Testis (tissue), 3 donors: ENCODE results near the gene TACR1. TPM values are rescaled to one million over a fixed set of nuclear protein-coding genes. Genes with fewer than 3 reads are reported as not detected.

ENCODE experiments used
- DNase-seq: peaks from one replicate; pipeline ENCODE4 v3.0.0-alpha.2; 2019
- H3K27ac ChIP-seq, 2 donors: fragments of 200-600 bp; sonication (generic); one replicate each; pipeline ENCODE4 v1.5.1; 2019
- H3K27me3 ChIP-seq: fragments of 200-600 bp; sonication (generic); one replicate; pipeline ENCODE4 v1.5.1; 2019
- H3K36me3 ChIP-seq: fragments of 200-600 bp; sonication (generic); one replicate; pipeline ENCODE4 v1.5.1; 2017; ENCODE audit warnings: low read depth; ENCODE audit errors: missing control alignments
- H3K4me1 ChIP-seq: fragments of 200-600 bp; sonication (generic); one replicate; pipeline ENCODE4 v1.5.1; 2019
- H3K4me3 ChIP-seq, 2 donors: fragments of 200-600 bp; sonication (generic); one replicate each; pipeline ENCODE4 v1.5.1; 2017 to 2019
- H3K9me3 ChIP-seq: fragments of 200-600 bp; sonication (generic); one replicate; pipeline ENCODE4 v1.5.1; 2017
- CTCF ChIP-seq, 3 experiments: fragments of 450-650 bp in 2 of 3; fragments of 200-600 bp in 1 of 3; sonication (generic) in 1 of 3; IDR thresholded peaks; one replicate each; pipeline ENCODE4 v1.5.1; 2016 to 2019; ENCODE audit warnings: antibody characterized with exemption in 3 of 3, mild to moderate bottlenecking in 2 of 3, moderate library complexity in 1 of 3
- POLR2A ChIP-seq: fragments of 450-650 bp; IDR thresholded peaks from one replicate; pipeline ENCODE4 v1.6.1; 2017; ENCODE audit warnings: antibody characterized with exemption, mild to moderate bottlenecking, moderate library complexity
- WGBS, 2 donors: methylation state at CpG; one replicate each; pipeline ENCODE4 v1.1.5; 2018; 5-methylcytosine and 5-hydroxymethylcytosine counted together
- intact Hi-C: fragments of 100-400 bp; cut with DNase I; formaldehyde crosslinking; loops from one replicate; pipeline ENCODE4 v1.15.1; 2023; ENCODE audit warnings: low total_unique reads
- polyA plus RNA-seq: library from polyadenylated mRNA; stranded (reverse); fragments of 350-450 nt; fragmentation: Illumina TruSeq; extraction: RNeasy Lipid Tissue Mini Kit (QIAGEN cat#74804); gene quantifications from one replicate; pipeline ENCODE4 v1.2.3, GENCODE V29; 2014; ENCODE audit warnings: low read depth, low replicate concordance; ENCODE audit not compliant: insufficient read depth
- total RNA-seq, 2 donors: library from RNA; depleted of rRNA; stranded (reverse); fragments of >200 nt; gene quantifications; one replicate each; pipeline ENCODE4 v1.2.3, GENCODE V29; 2016

TACR1 gene
- total and polyA plus RNA-seq, 3 donors from 2014 or later: 0.06 to 0.47 (median 0.38) TPM

- 54 to 70% methylated on average over 3 of the region's 3 CpGs for WGBS, 2 donors
- no peak for DNase-seq
- intact Hi-C loops: no loop called here
Observed at GRCh38 chr2:75142081-75142480, 57.2 kb downstream of the TACR1 start.

GRCh38 chr2:75140288-75140687 is 59.0 kb downstream of the TACR1 start:
- intact Hi-C loops: no loop called here
- Histone ChIP-seq H3K4me3 (no peak overlapping the region), H3K36me3 (no peaks in the 10 kb centered on the region), H3K27ac (no peak overlapping the region), H3K4me1 (no peaks in the 10 kb centered on the region), H3K27me3 (no peaks in the 10 kb centered on the region), H3K9me3 (no peaks in the 10 kb centered on the region)
- DNase-seq: no peak
- no peak for TF ChIP-seq POLR2A
- no peak for TF ChIP-seq CTCF (IDR thresholded peaks at IDR 0.05)
- WGBS, 2 donors: 74 to 79% methylated on average over 1 of the region's 1 CpG

More at GRCh38 chr2:75142081-75142480, 57.2 kb downstream of the TACR1 start:
- no peaks in the 10 kb centered on the region for H3K36me3 ChIP-seq
- no peak overlapping the region for H3K27ac ChIP-seq
- no peak overlapping the region for H3K4me3 ChIP-seq
- no peaks in the 10 kb centered on the region for H3K4me1 ChIP-seq
- no peaks in the 10 kb centered on the region for H3K9me3 ChIP-seq
- no peak for TF ChIP-seq POLR2A
- TF ChIP-seq CTCF (IDR thresholded peaks at IDR 0.05): no peak
- no peaks in the 10 kb centered on the region for H3K27me3 ChIP-seq

GRCh38 chr2:75139171-75139570 is 60.1 kb downstream of the TACR1 start:
- H3K27ac ChIP-seq: no peak overlapping the region
- intact Hi-C loops: no loop called here
- H3K27me3 ChIP-seq: no peaks in the 10 kb centered on the region
- WGBS, 2 donors: 86 to 87% methylated on average over 3 of the region's 3 CpGs
- H3K36me3 ChIP-seq: no peaks in the 10 kb centered on the region
- TF ChIP-seq POLR2A (no peak), CTCF (IDR thresholded peaks at IDR 0.05) (no peak)
- no peaks in the 10 kb centered on the region for H3K4me1 ChIP-seq
- no peaks in the 10 kb centered on the region for H3K9me3 ChIP-seq
- no peak for DNase-seq
- H3K4me3 ChIP-seq: no peak overlapping the region

GRCh38 chr2:75138528-75138927 is 60.8 kb downstream of the TACR1 start:
- H3K27ac ChIP-seq: no peak overlapping the region
- no peaks in the 10 kb centered on the region for H3K4me1 ChIP-seq
- TF ChIP-seq CTCF (IDR thresholded peaks at IDR 0.05) (no peak), POLR2A (no peak)
- no peaks in the 10 kb centered on the region for H3K9me3 ChIP-seq
- no peak for DNase-seq
- H3K36me3 ChIP-seq: no peaks in the 10 kb centered on the region
- H3K27me3 ChIP-seq: no peaks in the 10 kb centered on the region
- WGBS, 2 donors: 94 to 100% methylated on average over 1 of the region's 1 CpG
- no peak overlapping the region for H3K4me3 ChIP-seq
- intact Hi-C loops: no loop called here

GRCh38 chr2:75135776-75136400 is 63.4 kb downstream of the TACR1 start:
- no peak for DNase-seq
- TF ChIP-seq CTCF (IDR thresholded peaks at IDR 0.05): no peak
- no peak for TF ChIP-seq POLR2A
- Histone ChIP-seq H3K9me3 (no peaks in the 10 kb centered on the region), H3K4me1 (no peaks in the 10 kb centered on the region), H3K4me3 (no peak overlapping the region), H3K27ac (no peak overlapping the region), H3K27me3 (no peaks in the 10 kb centered on the region), H3K36me3 (no peaks in the 10 kb centered on the region)
- WGBS, 2 donors: 39 to 48% methylated on average over 8 of the region's 8 CpGs
- intact Hi-C loops: no loop called here
